Neural cell (in vitro differentiated cells): ENCODE measurements around the gene FBXL17.

Experiments
- CTCF ChIP-seq: fragments of 450-650 bp; IDR thresholded peaks from 2 replicates; pipeline ENCODE4 v1.5.1; 2014; ENCODE audit warnings: antibody characterized with exemption, mild to moderate bottlenecking, moderate library complexity; ENCODE audit not compliant: poor library complexity, severe bottlenecking
- EP300 ChIP-seq: fragments of 450-650 bp; conservative IDR thresholded peaks from 2 replicates; pipeline ENCODE4 v1.6.1; 2014; ENCODE audit warnings: antibody characterized with exemption, mild to moderate bottlenecking, moderate library complexity; ENCODE audit not compliant: poor library complexity, severe bottlenecking
- EZH2 ChIP-seq: fragments of 200-600, 300-800 bp; shearing (Covaris generic), sonication (generic); IDR thresholded peaks from 2 replicates; pipeline ENCODE4 v1.6.1; 2014; ENCODE audit warnings: antibody characterized with exemption, low read length, borderline replicate concordance, mild to moderate bottlenecking; ENCODE audit not compliant: insufficient read depth, poor library complexity, severe bottlenecking
- RAD21 ChIP-seq: fragments of 450-650 bp; conservative IDR thresholded peaks from 2 replicates; pipeline ENCODE4 v1.6.1; 2014; ENCODE audit warnings: antibody characterized with exemption, mild to moderate bottlenecking, moderate library complexity
- REST ChIP-seq: IDR thresholded peaks from 2 replicates; pipeline ENCODE4 v1.6.1; 2012; ENCODE audit warnings: borderline replicate concordance

- TF ChIP-seq REST (no peak), CTCF (no peak), EP300 (no peak), EZH2 (no peak), RAD21 (no peak)
Measured at GRCh38 chr5:107863125-107863524, 518.8 kb downstream of the FBXL17 start.
